WI38 (cell line): ENCODE data around the gene AMFR.
A peak's percentile ranks its signal among the peaks of the same experiment; 100 is the strongest.

ENCODE experiments used
- H3K4me3 ChIP-seq: 2 replicates; pipeline ENCODE4 v1.5.1; 2011; ENCODE audit warnings: low read depth, mild to moderate bottlenecking, control low read depth, low read length
- CTCF ChIP-seq: IDR thresholded peaks from 2 replicates; pipeline ENCODE4 v1.5.1; 2012; ENCODE audit warnings: low read depth, mild to moderate bottlenecking, control low read depth, low read length

The AMFR gene

GRCh38 chr16:56362057-56362655 lies 63.2 kb downstream of the AMFR start:
- TF ChIP-seq CTCF: no peak

GRCh38 chr16:56360117-56361008 lies 65.0 kb downstream of the AMFR start:
- H3K4me3 ChIP-seq: no peak overlapping the region
- no peak for TF ChIP-seq CTCF

More at GRCh38 chr16:56362057-56362655, 63.2 kb downstream of the AMFR start:
- no peak overlapping the region for H3K4me3 ChIP-seq

DNA sequence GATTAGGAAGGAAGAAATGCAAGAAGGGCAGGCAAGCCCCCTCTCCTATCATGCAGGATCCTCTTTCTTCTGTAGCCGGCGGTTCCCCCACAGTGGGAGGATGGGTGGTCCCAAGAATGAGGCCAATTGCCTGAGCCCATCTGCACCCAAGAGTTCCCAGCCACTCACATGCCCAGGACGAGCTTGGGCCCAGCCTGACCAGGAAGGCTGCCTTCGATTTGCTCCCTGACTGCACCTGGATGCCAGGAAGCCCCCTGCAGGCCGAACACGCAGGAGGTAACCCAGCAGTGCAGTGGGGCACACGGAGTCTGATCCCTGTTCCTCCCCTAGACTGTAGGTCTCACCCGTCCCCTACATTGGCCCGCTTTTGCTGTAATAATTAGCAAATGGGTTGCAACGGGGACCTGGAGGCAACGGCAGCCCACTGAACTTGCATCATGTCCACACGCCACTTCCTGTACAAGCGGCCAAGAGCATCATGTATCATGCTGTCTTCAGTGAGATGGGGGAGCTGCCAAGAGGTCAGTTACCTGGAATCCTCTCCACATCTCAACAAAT lies 67.5 kb downstream of the AMFR start:
- TF ChIP-seq CTCF: no peak
- no peak overlapping the region for H3K4me3 ChIP-seq

- TF ChIP-seq CTCF: no peak
- peak overlapping the region; percentile 54 for H3K4me3 ChIP-seq
Measured at GRCh38 chr16:56357241-56357764, 68.0 kb downstream of the AMFR start.

GRCh38 chr16:56356276-56357240 lies 68.8 kb downstream of the AMFR start:
- peak overlapping the region; percentile 54 for H3K4me3 ChIP-seq

More at GRCh38 chr16:56356276-56357240, 68.8 kb downstream of the AMFR start:
- TF ChIP-seq CTCF: peak; percentile 88
